HEK293 (cell line): ENCODE results near the gene BMF.

Experiments used
- TCF7L2 ChIP-seq: IDR thresholded peaks from 2 replicates; pipeline ENCODE4 v1.6.1; 2011; ENCODE audit warnings: low read depth, mild to moderate bottlenecking, inconsistent platforms, low read length, moderate library complexity, borderline replicate concordance
- ZNF174 ChIP-seq: fragments of 450-650 bp; formaldehyde crosslinking; IDR thresholded peaks from 2 replicates; pipeline ENCODE4 v1.5.0; 2017; ENCODE audit warnings: missing biosample characterization, mild to moderate bottlenecking, missing genetic modification characterization
- TF ChIP-seq, protein P1 (sequence below): fragments of 450-650 bp; formaldehyde crosslinking; IDR thresholded peaks from 2 replicates; pipeline ENCODE4 v1.5.1; 2016; ENCODE audit warnings: missing biosample characterization, missing genetic modification characterization
- TF ChIP-seq, protein P2 (sequence below): fragments of 450-650 bp; formaldehyde crosslinking; IDR thresholded peaks from 2 replicates; pipeline ENCODE4 v1.5.1; 2016; ENCODE audit warnings: missing biosample characterization, missing genetic modification characterization

DNA sequence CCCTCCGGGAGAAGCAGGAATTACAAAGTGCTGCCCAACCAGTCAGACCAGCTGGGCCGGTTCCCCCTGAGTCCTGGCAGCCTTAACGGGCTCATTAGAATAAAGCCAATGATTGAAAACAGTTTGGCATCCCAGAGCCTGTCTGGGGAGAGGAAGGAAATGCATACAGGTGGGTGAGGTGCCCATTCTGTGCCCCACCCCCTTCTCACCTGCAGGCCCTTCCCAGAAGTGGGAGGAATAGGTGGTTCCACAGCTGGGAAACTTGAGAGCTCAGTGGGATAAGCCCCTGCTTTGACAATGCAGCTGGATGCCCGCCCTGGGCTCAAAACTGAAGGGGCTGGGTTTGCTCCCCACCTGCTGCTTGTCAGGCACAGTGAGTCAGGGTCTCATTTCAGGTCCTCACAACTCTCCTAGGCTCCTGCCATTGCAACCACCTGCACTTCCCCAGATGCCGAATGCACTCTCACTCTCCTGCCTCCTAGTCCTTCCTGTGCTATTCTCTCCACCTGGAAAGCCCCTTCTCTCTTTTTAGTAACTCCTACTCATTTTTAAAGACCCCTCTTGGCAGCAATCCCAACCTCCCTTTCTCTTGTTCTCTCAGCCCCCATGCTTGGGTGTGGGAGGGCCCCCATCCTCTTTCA, 46.7 kb upstream of the BMF start:
- TF ChIP-seq, protein P1, sequence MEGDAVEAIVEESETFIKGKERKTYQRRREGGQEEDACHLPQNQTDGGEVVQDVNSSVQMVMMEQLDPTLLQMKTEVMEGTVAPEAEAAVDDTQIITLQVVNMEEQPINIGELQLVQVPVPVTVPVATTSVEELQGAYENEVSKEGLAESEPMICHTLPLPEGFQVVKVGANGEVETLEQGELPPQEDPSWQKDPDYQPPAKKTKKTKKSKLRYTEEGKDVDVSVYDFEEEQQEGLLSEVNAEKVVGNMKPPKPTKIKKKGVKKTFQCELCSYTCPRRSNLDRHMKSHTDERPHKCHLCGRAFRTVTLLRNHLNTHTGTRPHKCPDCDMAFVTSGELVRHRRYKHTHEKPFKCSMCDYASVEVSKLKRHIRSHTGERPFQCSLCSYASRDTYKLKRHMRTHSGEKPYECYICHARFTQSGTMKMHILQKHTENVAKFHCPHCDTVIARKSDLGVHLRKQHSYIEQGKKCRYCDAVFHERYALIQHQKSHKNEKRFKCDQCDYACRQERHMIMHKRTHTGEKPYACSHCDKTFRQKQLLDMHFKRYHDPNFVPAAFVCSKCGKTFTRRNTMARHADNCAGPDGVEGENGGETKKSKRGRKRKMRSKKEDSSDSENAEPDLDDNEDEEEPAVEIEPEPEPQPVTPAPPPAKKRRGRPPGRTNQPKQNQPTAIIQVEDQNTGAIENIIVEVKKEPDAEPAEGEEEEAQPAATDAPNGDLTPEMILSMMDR (tag by site-specific recombination): no peak
- no peak for TF ChIP-seq TCF7L2
- TF ChIP-seq, protein P2, sequence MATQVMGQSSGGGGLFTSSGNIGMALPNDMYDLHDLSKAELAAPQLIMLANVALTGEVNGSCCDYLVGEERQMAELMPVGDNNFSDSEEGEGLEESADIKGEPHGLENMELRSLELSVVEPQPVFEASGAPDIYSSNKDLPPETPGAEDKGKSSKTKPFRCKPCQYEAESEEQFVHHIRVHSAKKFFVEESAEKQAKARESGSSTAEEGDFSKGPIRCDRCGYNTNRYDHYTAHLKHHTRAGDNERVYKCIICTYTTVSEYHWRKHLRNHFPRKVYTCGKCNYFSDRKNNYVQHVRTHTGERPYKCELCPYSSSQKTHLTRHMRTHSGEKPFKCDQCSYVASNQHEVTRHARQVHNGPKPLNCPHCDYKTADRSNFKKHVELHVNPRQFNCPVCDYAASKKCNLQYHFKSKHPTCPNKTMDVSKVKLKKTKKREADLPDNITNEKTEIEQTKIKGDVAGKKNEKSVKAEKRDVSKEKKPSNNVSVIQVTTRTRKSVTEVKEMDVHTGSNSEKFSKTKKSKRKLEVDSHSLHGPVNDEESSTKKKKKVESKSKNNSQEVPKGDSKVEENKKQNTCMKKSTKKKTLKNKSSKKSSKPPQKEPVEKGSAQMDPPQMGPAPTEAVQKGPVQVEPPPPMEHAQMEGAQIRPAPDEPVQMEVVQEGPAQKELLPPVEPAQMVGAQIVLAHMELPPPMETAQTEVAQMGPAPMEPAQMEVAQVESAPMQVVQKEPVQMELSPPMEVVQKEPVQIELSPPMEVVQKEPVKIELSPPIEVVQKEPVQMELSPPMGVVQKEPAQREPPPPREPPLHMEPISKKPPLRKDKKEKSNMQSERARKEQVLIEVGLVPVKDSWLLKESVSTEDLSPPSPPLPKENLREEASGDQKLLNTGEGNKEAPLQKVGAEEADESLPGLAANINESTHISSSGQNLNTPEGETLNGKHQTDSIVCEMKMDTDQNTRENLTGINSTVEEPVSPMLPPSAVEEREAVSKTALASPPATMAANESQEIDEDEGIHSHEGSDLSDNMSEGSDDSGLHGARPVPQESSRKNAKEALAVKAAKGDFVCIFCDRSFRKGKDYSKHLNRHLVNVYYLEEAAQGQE (tag by site-specific recombination): no peak
- TF ChIP-seq ZNF174: no peak
